Right kidney (tissue), 1 donor: ENCODE results near the gene SLC6A1.
A peak's percentile ranks its signal among the peaks of the same experiment; 100 is the strongest.

ENCODE experiments used
- DNase-seq: peaks from one replicate; pipeline ENCODE4 v3.0.0-alpha.2; 2016

The SLC6A1 gene

DNA sequence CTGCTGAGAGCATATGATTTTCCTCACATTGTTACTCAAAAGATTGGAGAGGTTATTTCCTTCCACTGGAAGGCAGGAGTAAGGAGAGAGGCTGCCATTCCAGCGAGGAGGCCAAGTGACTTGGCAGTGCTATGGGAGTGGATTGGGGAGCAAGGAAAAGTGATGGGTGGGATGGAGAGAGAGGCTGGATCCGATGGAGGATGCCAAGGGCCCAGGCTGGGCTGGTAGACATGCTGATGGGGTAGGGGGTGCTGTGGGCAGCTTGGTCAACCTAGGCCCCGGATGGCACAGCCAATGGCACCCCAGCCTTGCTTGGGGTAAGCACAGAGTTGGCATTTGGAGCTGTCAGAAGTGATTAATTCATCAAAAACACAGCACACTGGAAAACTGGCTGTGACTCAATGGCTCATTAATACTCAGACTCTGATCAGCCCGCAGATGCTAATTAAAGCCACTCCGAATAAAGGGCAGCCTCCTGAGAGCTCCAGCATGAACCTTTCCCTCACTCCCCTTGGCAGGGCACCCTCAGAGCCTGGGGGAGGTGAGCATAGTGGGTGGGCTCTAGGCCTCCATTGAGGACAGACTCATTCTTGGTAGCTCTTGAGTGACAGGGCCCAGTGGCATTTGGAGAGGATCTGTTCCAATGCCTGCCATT, 22.1 kb upstream of the SLC6A1 start:
- DNase-seq, result no peak

DNA sequence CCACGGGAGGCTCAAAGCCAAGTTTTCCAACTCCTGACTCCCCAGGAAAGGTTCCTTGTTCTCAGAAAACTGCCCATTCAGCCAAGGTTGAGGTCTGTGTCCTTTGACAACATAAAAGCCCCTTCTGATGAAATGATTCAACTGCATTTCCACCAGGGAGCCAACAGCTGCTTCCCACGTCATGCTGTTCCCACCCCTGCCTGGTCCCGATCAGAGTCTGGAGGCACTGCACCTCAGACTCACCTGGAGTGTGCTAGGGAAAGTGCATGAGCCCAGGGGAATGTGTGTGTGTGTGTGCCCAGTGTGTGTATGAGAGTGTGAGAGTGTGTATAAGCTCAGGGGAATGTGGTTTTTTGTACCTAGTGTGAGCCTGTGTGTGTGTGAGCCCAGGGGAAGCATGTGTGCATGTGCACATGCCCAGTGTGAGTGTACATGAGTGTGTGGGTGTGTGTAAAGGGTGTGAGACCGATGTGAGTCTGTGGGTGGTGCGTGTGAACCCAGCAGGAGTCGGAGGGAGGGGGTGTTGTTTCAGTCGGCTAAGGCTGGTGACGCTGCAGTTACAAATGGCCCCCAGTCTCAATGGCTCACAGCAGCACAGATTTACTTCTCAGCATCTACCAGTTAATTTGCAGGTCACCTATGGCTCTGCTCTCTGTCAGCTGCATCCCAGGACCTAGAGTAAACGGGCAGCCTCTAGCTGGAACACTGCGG, 20.3 kb upstream of the SLC6A1 start:
- no peak for DNase-seq

DNA sequence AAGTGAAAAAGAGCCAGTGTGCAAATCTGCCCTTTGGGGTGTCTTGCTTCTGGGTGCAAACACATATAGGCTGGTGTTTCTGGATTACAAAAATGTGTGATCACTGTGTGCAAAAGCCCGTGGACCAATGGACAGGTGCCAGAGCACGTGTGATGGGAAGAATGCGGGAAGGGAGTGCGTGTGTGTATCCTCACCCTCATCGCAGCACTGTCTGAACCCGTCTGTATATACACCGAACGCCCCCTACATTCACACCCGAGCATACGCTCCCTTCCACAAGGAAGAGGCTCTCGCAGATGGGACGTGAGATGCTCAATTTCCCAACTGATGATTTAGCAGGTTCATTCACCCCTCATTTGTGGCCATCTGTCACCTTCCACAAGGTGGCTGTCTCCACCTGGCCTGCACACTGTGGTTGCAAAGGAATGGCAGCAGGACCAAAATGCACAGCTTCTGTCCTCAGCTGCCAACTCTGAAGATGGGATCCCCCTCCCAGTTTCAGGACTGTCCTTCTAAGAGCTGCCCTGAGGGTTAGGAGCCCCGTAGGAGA, 19.4 kb upstream of the SLC6A1 start:
- no peak for DNase-seq

DNA sequence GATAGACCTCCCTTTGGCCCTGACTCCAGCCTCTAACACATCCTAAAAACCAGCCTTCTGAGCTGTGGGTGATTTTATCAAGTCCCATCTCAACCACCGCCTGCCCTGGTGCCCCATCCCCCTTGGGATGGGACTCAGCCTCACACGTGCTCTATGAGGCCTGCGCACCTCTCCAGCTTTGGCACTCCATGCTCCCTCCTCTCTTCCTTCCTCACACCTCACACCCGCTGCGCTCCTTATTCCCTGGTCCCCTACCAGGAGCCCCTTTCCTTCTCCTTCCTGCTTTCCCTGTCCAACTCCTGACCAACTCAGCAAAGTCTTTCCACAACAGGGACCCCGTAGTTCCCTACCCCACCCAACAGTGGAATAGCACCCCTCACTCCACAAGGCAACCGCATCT, 18.4 kb upstream of the SLC6A1 start:
- no peak for DNase-seq

DNA sequence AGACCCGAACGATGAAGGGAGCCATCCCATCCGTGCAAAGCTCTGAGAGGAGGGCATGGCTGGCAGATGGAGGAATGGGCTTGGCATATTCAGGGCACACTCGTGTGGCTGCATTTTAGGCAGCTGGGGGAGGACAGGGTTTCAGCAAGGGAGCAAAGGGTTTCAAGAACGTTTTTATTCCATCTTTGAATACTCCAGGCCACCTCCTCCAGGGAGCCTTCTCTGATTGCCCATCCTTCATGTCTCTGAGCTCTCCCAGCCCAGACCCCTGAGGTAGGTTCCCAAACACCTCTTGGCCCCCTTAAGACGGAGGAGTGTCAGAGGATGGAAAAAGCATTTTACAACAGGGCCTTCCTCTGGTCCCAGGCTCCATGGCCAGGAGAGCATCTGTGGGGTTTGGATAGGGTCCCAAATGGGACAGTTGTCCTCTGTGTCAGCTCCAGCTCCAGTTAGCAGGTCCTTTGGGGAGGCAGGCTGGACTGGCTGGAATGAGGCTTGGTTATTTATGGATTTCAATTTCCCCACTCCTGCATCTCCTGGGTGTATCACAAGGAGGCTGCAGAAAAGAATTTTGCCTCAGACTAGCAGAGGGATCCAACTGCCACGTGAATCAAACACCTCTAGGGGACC, 17.7 kb upstream of the SLC6A1 start:
- no peak for DNase-seq

DNA sequence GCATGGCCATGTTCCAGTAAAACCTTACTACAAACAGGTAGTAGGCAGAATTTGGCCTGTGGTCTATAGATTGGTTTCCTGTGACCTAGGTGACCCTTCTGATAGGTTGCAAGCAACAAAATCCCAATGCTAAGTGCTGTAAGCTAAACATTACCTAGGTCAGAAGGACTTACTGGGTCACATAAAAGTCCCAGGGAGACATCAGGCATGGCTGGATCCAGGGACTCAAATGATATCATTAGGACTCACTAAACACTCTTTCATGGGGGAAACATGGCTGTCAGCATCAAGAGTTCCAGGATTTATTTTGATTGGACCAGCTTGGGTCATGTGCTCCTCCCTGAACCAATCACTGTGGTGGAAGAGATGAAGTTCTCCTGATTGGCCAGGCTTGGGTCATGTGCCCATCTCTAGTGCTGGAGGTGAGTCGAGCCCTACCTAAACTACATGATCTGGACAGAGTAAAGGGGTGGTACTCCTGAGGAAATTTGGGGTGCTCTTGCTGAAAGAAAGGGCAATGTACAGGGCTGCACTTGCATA, 16.8 kb upstream of the SLC6A1 start:
- no peak for DNase-seq

DNA sequence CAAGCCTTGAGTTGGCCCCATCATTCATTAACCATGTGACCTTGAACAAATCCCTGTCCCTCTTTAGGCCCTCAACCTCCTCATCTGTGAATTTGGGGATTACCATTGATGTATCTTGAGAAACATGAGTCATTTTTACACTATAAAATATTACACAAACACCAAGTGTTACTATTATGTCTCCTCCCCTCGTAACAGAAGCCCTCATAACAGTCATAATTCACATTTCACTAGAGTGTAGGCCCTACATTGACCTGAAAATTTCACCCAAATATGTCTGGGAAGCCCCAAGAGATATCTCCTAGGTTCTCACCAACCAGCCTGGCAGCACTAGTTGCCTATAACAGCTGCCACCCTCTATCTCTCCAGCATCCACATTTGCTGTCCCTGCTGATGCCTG, 15.8 kb upstream of the SLC6A1 start:
- DNase-seq, result no peak

DNA sequence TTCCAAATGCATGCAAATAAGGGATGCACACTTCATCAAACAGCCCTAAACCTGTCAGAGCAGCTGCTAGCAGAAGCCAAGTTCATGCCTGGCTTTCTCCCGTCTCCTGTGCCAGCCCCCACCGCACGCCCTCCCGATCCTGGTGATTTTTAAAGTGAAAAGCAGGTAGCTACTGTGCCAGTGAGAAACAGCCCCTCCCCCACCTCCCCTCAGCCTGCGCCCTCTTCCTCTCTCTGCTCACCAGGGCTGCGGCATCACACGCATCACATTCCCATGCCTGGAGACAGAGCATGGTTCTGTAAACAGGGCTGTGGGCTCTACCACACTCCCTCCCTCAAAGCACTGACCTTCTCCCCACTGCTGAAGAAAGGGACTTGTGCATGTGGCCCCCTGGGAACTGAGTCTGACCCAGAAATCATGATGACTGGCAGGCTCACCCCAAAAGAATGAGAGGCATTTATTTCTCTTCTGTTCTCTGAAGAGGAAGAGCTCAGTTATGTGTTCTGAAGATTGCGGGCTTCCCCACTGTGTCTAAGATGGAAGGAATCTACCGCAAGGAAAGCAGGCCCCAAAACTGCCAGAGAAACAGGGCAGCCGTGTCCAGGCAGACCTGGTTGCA, 14.5 kb upstream of the SLC6A1 start:
- DNase-seq, result no peak

DNA sequence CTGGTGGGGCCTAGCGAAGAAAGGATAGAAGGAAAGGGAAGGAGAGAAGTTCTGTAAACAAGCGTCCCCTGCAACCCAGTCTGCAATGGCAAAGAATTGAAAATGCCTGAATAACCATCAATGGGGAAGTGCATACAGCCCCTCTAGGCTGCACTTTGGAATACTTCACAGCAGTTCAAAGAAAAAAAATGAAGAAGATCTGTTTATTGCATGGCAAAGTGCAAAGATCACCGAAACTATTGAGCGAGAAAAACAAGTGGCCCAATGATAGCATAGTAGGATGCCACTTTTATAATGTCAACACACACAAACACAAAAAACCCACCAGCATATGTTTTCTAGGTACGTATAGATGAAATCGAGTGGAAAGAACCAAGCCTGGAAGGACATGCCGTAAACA, 13.6 kb upstream of the SLC6A1 start:
- DNase-seq, result no peak

DNA sequence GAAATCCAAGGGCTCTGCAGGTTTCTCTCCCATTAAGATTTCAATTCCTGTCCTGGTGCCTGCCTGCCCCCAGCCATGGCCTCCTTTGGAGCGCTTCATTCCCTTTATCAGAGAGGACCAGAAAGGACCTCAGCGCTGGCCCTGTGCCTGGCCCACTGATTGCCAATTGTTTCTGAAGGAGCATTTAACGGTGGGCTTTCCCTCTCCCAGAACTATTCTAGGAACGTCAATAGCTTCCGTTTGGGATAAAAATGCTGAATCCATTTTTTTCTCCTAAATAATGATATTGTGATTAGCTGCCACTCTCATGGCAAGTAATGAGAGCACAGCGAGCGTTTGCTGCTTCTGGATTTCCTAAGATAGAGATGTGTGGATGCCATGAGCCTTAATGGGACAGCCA, 12.2 kb upstream of the SLC6A1 start:
- no peak for DNase-seq

DNA sequence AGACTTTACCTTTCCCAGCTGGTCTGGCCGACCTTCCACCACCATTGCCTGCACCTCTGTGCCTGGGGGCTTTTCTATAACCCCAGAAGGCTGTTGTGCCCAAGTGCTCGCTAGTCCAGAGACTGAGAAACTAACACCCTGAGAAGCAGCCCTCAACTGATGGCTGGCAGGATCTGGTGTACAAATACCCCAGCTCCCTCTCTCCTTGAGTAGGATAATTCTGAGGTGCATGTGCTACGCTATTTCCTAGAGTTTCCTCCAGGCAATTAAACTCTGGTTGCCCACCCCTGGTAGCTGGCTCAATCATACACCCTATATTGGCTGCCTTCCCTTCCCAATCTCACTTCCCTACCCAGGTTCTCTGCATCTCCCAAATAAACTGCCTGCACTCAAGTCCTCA, 11.5 kb upstream of the SLC6A1 start:
- DNase-seq, result no peak

DNA sequence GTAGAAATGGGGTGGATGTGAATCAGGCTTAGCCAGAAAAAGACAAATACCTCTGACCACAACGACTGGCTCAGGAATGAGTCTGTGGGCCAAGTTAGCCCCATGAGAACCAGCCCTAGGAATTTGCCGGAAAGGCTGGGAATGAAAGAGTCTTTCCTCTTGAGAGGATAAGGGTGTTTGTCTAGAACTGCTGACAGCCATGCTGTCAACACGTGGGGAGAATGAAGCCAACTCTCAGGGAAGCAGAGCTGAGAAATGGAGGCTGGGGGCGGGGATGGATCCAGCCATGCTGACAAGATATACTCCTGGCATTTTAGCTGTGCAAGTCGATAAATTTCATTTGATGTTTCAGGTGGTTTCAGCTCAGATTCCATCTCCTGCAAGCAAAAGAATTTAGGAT, 10.6 kb upstream of the SLC6A1 start:
- no peak for DNase-seq

DNA sequence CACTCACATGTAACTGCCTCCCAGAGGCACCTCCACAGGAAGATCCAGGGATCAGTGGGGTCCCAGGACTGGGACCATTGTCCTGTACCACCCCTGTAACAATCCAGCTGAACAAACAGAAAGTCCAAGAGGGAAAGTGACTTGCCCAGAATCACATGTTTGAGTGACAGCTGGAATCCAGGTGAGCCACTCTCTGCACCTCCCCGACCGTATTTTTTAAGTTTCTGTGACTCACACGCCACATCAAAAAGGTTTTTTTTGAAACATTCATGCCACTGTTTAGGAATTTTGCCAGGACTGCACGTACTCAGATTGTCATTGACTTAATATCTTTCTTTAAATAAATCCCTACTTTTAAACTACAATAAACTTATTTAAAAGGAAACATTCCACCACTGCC, 9.8 kb upstream of the SLC6A1 start:
- no peak for DNase-seq

DNA sequence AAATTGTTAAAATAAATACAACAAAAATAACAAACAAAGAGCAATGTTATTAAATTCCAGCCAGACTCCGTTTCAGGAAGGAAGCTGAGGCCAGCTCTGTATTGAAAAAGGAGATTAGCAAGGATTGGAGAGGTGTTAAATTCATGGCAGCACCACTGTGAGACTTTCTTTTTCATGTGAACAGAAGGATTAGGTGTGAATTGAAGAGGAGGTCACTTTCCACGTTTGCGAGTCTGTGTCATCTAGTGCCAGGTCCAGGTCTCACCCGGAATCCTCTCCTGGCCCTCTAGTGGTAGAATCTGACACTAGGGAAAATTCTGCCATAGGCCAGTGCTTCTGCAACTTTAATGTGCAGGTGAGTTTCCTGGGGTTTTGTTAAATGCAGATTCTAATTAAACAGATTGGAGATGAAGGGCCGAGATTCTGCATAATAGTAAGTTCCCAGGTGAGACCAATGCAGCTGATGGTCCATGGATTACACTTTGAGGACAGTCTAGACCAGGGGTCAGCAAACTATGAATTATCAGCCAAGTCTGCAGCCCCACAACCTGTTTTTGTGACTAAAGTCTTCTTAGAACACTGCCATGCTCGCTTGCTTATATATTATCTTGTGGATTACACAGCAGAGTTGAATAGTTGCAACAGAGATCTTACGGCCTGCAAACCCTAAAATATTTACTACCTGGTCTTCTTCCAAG, 9.2 kb upstream of the SLC6A1 start:
- DNase-seq, result no peak

DNA sequence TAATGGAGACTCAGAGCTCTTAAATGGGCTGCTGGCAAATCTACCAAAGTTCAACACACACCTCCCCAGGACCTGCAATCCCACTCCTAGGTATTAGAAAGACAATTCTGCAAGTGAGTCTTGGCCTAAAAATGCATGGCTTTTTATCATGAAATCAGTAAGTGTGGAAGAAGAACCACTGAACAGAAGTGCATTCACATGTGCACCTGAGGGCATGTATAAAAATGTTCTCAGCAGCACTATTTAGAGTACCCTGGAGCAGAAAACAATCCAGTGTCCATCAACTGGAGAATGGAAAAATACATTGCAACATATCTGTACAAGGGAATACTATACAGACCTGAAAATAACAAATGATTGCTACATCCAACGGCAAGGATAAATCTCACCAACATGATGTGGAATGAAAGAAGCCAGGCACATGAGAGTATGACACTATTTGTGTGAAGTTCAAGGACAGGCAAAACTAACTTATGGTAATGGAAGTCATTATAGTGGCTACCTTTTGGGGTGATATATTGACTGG, 8.1 kb upstream of the SLC6A1 start:
- DNase-seq, result no peak

DNA sequence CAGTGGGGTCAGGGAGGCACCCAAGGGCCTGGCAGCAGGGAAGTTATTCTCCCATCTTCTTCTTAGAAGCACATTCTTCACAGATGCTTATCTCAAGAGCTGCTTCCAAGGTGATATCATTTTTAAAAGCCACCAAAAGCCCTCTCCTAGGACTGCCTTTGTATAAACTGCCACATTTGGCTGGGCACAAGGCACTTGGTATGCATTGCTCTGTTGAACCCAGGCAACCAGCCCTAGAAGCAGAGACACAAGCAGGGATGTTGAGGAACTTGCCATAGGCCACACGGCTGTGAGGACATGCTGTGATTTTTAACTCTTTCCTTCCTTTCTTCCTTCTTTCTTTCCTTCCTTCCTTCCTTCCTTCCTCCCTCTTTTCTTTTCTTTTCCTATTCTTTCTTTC, 7.4 kb upstream of the SLC6A1 start:
- no peak for DNase-seq

DNA sequence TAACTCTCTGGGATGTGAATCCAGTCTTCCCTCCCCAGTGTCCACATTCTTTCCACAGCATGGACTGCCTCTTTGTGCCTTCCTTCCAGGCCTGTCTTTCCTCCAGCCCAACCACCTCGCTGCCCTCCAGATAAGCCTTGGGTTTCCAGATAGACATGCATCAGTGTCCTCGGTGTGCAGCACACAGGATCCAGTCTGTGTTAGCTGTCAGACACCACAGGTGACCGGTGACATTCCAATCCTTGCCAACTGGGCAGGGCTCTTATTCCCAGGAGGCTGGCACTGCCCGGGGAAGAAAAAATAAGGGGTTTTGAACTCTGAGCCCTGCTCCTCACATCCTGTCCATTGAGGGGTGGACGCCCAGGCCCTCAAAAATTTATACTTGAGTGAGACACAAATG, 6.0 kb upstream of the SLC6A1 start:
- no peak for DNase-seq

DNA sequence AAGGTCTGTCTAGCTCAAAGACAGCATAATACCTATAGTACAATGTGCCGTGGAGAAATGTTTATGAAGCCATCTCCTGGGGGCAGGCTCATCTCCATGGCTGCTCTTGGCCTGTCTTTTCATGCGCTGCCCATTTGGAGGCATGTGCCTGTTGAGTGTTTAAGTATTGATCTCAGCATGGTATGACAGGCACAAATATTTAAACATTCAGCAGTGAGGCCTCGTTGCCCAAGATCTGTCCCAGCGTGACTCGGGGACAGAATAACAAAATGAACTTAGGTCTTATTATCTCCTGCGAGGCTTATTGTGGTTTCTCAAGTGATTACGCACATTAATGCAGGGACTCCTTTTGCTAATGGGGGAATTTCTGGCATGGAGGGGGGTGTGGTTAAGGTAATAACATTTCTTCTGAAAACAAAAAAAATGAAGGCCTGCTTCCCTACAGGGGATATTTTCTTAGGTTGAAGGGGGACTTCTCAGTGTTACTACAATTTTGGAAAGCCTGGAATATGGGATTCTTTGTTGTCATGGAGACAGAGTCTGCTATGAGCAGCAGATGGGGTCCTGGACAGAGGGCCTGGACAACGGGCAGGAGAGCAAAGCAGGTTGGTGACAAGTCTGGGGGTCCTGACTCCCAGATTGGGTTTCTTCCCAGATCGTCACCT, 4.4 kb upstream of the SLC6A1 start:
- no peak for DNase-seq

DNA sequence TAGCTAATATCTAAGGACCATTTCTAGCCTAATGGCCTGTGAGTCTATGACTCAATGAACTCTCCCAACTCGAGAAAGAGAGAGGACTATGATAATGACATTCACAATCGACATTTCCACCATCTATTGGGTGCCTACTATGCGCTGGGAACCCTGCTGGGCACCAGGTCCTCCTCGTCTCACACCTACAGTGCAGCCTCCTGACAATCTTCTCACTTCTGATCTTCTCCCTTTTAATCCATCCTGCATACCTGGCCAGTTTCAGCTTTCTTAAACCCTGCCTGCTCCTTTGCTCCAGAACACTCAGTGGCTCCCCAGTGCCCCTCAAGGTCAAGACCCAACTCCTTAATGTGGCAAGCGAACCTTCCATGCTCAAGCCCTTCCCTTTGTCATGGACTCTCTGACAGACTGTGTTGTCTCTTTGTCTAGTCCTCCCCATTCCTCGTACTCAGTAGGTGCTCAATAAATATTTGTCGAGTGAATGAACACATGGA, 3.5 kb upstream of the SLC6A1 start:
- DNase-seq, result no peak

DNA sequence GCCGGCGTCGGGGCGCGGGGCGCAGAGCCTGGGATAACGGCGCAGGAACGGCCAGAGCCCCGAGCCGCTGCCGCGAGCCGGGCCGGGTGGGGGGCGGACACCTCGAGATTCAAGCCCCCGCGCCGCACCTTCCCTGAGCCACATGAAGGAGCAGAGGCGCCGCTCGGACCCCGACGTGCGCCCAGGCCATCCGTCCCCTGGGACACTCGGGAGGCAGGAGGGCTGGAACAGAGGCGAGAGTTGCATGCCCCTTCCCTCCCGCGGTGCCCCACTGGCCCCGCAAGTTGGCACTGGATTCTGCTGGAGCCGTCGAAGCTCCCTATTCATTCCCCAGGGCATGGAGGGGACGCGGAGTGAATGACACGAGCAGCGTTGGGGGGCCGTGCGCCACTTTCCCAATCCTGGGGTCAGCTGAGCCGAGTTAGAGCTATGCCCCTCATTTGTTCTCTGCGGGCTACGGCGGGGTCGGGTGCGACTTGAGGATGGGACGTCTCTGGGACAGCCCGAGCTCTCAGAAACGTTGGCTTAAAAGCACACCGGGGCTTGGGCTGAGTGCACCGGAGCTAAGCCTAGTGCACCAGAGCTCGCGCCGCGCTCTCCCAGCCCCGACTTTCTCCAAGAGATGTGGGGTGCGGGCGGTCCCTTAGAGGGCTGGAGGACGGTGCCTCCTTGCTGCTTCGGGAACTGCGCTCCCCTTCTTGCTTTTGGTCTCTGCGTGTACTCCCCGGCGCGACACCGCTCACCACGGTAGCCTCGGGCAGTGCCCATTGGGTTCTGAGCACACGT, 588 bp downstream of the SLC6A1 start:
- DNase-seq, result peak; percentile 47

DNA sequence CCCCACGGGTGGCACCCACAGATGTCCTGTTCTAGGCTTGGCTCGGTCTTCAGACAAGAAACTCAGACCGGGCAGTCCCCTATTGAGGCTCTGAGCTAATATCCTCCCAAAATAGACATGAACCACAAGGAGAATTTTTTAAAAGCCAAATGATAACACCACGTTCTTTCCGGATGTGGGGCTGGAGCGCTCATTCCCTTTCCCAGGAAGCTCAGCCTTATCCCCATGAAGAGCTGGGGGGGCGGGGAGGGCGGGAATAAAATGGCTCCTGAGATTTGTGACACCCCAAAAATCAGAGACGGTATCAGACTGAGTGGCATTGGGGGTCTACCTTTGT, 1.1 kb downstream of the SLC6A1 start:
- no peak for DNase-seq
